Transverse colon (tissue), 4 donors: ENCODE measurements around the gene EDN2.

Experiments used
- EP300 ChIP-seq: sonication (generic); formaldehyde crosslinking; IDR thresholded peaks from one replicate; pipeline ENCODE4 v1.6.1; 2017; ENCODE audit warnings: antibody characterized with exemption, low read depth
- POLR2A ChIP-seq: fragments of 450-650 bp; IDR thresholded peaks from one replicate; pipeline ENCODE4 v1.6.1; 2016; ENCODE audit warnings: antibody characterized with exemption, mild to moderate bottlenecking, moderate library complexity
- POLR2AphosphoS5 ChIP-seq, 3 donors: sonication (generic); formaldehyde crosslinking; IDR thresholded peaks; one replicate each; pipeline ENCODE4 v1.6.1; 2016; ENCODE audit warnings: antibody characterized with exemption in 3 of 3
- TF ChIP-seq, protein P1 (sequence below), 5 experiments: fragments of 200-600 bp in 3 of 5; fragments of 450-650 bp in 2 of 5; sonication (generic) in 3 of 5; IDR thresholded peaks; 1 replicate in 2 of 5; 2 replicates in 3 of 5; pipeline ENCODE4 v1.5.1; 2016 to 2017; ENCODE audit warnings: antibody characterized with exemption in 5 of 5, inconsistent platforms in 3 of 5, mild to moderate bottlenecking in 2 of 5, moderate library complexity in 1 of 5

DNA sequence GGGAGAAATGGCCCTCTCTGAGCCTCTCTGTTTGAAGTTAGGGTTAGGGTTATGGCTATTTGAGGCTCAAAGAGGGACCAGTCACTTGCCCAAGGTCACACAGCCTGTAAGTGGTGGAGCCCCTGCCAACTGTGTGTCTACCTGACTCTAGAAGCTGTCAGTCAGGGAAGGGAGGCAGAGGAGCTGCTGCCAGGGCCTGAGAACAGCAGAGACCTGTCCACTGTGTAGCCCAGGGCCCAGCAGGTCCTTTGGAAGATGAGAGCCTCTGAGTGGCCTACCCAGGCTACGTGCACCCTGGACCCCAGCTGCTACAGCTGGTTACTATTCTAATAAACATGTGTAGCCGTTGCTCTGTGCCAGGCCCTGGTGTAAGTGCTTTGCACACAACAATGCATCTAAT, 15.1 kb upstream of the EDN2 start:
- TF ChIP-seq, protein P1, sequence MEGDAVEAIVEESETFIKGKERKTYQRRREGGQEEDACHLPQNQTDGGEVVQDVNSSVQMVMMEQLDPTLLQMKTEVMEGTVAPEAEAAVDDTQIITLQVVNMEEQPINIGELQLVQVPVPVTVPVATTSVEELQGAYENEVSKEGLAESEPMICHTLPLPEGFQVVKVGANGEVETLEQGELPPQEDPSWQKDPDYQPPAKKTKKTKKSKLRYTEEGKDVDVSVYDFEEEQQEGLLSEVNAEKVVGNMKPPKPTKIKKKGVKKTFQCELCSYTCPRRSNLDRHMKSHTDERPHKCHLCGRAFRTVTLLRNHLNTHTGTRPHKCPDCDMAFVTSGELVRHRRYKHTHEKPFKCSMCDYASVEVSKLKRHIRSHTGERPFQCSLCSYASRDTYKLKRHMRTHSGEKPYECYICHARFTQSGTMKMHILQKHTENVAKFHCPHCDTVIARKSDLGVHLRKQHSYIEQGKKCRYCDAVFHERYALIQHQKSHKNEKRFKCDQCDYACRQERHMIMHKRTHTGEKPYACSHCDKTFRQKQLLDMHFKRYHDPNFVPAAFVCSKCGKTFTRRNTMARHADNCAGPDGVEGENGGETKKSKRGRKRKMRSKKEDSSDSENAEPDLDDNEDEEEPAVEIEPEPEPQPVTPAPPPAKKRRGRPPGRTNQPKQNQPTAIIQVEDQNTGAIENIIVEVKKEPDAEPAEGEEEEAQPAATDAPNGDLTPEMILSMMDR (IDR thresholded peaks at IDR 0.05), result no peak
- TF ChIP-seq POLR2AphosphoS5 (IDR thresholded peaks at IDR 0.05) (no peak), POLR2A (no peak), EP300 (no peak)
